ENCODE measurements around the gene ADPRH.

ADPRH gene

GRCh38 chr3:119538772-119539171 is 40.5 kb upstream of the ADPRH start:
- no peak overlapping the region for H3K9ac ChIP-seq (ENCODE audit: low read length)
- no peaks in the 10 kb centered on the region for H3K79me2 ChIP-seq (ENCODE audit: insufficient read depth, low read length)
- H3K4me3 ChIP-seq (ENCODE audit: low read depth, low read length, poor library complexity, severe bottlenecking), result no peak overlapping the region

GRCh38 chr3:119541547-119541946 is 37.7 kb upstream of the ADPRH start:
- no peaks in the 10 kb centered on the region for H4K20me1 ChIP-seq (ENCODE audit: insufficient read depth, low read length)
- no peaks in the 10 kb centered on the region for H3K9me3 ChIP-seq (ENCODE audit: low read length)
- no peak overlapping the region for H3K27ac ChIP-seq (ENCODE audit: low read depth, low read length, poor library complexity, severe bottlenecking)
- no peaks in the 10 kb centered on the region for H3K27me3 ChIP-seq (ENCODE audit: insufficient read depth, low read length)
- peaks cover 14% of the 10 kb centered on the region for H3K4me1 ChIP-seq (ENCODE audit: insufficient read depth, low read length, severe bottlenecking)
- H3K79me2 ChIP-seq (ENCODE audit: insufficient read depth, low read length), result no peaks in the 10 kb centered on the region
- H3K9ac ChIP-seq (ENCODE audit: low read length), result no peak overlapping the region
- no peak overlapping the region for H2AFZ ChIP-seq (ENCODE audit: low read length)
- H3K9me2 ChIP-seq (ENCODE audit: low read depth, low read length), result no peaks in the 10 kb centered on the region
- no peak overlapping the region for H3K4me3 ChIP-seq (ENCODE audit: low read depth, low read length, poor library complexity, severe bottlenecking)
- no peak overlapping the region for H3K4me2 ChIP-seq (ENCODE audit: low read length)
- H3K36me3 ChIP-seq (ENCODE audit: insufficient read depth, low read length), result no peaks in the 10 kb centered on the region
- no peak for TF ChIP-seq EZH2 (IDR thresholded peaks at IDR 0.05; ENCODE audit: borderline replicate concordance, low read length)
- no peak for TF ChIP-seq CTCF (IDR thresholded peaks at IDR 0.05; ENCODE audit: low read length)
- H3F3A ChIP-seq (ENCODE audit: insufficient read depth, low read length), result no peaks in the 10 kb centered on the region

More at GRCh38 chr3:119538772-119539171, 40.5 kb upstream of the ADPRH start:
- H3K27me3 ChIP-seq (ENCODE audit: insufficient read depth, low read length), result no peaks in the 10 kb centered on the region
- no peaks in the 10 kb centered on the region for H3F3A ChIP-seq (ENCODE audit: insufficient read depth, low read length)
- H3K27ac ChIP-seq (ENCODE audit: low read depth, low read length, poor library complexity, severe bottlenecking), result peak overlapping the region; percentile 12
- no peaks in the 10 kb centered on the region for H3K9me3 ChIP-seq (ENCODE audit: low read length)
- no peaks in the 10 kb centered on the region for H3K9me2 ChIP-seq (ENCODE audit: low read depth, low read length)
- TF ChIP-seq CTCF (IDR thresholded peaks at IDR 0.05; ENCODE audit: low read length) (no peak), EZH2 (IDR thresholded peaks at IDR 0.05; ENCODE audit: borderline replicate concordance, low read length) (no peak)
- H3K4me2 ChIP-seq (ENCODE audit: low read length), result no peak overlapping the region
- H4K20me1 ChIP-seq (ENCODE audit: insufficient read depth, low read length), result no peaks in the 10 kb centered on the region
- no peak overlapping the region for H2AFZ ChIP-seq (ENCODE audit: low read length)
- H3K4me1 ChIP-seq (ENCODE audit: insufficient read depth, low read length, severe bottlenecking), result peaks cover 14% of the 10 kb centered on the region
- H3K36me3 ChIP-seq (ENCODE audit: insufficient read depth, low read length), result no peaks in the 10 kb centered on the region

- no peak overlapping the region for H3K4me2 ChIP-seq (ENCODE audit: low read length)
- H3K27ac ChIP-seq (ENCODE audit: low read depth, low read length, poor library complexity, severe bottlenecking), result no peak overlapping the region
- no peaks in the 10 kb centered on the region for H3K79me2 ChIP-seq (ENCODE audit: insufficient read depth, low read length)
- no peaks in the 10 kb centered on the region for H3K27me3 ChIP-seq (ENCODE audit: insufficient read depth, low read length)
- H3K9me2 ChIP-seq (ENCODE audit: low read depth, low read length), result no peaks in the 10 kb centered on the region
- H2AFZ ChIP-seq (ENCODE audit: low read length), result no peak overlapping the region
- H3K4me1 ChIP-seq (ENCODE audit: insufficient read depth, low read length, severe bottlenecking), result peaks cover 14% of the 10 kb centered on the region
- H3K4me3 ChIP-seq (ENCODE audit: low read depth, low read length, poor library complexity, severe bottlenecking), result no peak overlapping the region
- H3K9ac ChIP-seq (ENCODE audit: low read length), result no peak overlapping the region
- no peaks in the 10 kb centered on the region for H3F3A ChIP-seq (ENCODE audit: insufficient read depth, low read length)
- no peaks in the 10 kb centered on the region for H3K36me3 ChIP-seq (ENCODE audit: insufficient read depth, low read length)
- no peaks in the 10 kb centered on the region for H3K9me3 ChIP-seq (ENCODE audit: low read length)
- H4K20me1 ChIP-seq (ENCODE audit: insufficient read depth, low read length), result no peaks in the 10 kb centered on the region
- TF ChIP-seq EZH2 (IDR thresholded peaks at IDR 0.05; ENCODE audit: borderline replicate concordance, low read length) (no peak), CTCF (IDR thresholded peaks at IDR 0.05; ENCODE audit: low read length) (no peak)
Observed at GRCh38 chr3:119542168-119542767, 37.0 kb upstream of the ADPRH start.

Data from OCI-LY1 (cell line).